Brain pericyte (primary cell): ENCODE data around the gene PRR36.
"Not testable (repeated sequence)": the region's sequence is repeated elsewhere in the genome, so short reads cannot be mapped to it uniquely, and the experiment has no call there.

Source experiments
- DNase-seq: peaks from one replicate; pipeline ENCODE4 v3.0.0-alpha.2; 2012; ENCODE audit warnings: low read depth, low spot score

Gene PRR36

DNA sequence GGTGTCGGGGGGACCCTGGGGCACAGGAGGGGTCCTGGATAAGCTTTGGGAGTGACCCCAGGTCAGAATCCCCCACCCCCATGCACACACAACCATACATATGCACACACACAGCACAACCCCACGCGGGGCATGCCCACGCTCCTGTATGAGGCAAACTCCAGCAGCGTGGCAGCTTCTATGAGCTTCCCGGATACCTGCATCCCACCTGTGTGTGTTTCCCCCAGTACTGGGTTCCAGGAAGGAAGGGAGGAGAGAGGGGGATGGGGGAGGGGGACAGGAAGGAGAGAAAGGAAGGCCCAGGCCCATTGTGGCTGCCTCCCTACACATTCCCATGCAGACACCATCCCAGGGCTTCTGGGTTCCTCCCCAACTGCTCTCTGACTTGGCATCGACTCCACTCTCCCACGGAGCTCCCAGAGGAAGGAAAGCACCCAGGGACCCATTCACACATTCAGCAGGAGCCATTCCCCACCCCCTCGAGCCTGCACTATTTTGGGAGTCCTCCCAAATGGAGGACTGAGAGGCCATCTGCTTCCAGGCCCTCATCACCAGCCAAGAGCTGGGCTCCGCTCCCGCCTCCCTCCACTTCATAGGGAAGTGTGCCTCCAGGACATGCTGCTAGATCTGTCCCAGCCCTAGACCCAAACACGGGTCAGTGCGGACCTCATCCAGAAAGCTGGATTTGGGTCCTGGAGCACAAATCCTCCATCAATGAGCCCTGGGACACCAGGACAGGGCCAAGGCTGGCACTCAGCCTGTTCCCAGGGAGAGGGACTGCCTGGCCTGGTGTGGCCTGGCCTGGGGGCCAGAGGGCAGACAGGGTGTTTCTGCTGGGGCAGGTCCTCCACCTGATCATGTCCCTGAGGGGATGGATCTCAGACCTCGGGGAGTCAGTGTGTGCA is 13.2 kb downstream of the PRR36 start:
- DNase-seq, result no peak

- no peak for DNase-seq
Measured at GRCh38 chr19:7859831-7860713, 14.1 kb downstream of the PRR36 start.

- DNase-seq, result not testable (repeated sequence)
Measured at GRCh38 chr19:7859087-7859486, 15.1 kb downstream of the PRR36 start.

DNA sequence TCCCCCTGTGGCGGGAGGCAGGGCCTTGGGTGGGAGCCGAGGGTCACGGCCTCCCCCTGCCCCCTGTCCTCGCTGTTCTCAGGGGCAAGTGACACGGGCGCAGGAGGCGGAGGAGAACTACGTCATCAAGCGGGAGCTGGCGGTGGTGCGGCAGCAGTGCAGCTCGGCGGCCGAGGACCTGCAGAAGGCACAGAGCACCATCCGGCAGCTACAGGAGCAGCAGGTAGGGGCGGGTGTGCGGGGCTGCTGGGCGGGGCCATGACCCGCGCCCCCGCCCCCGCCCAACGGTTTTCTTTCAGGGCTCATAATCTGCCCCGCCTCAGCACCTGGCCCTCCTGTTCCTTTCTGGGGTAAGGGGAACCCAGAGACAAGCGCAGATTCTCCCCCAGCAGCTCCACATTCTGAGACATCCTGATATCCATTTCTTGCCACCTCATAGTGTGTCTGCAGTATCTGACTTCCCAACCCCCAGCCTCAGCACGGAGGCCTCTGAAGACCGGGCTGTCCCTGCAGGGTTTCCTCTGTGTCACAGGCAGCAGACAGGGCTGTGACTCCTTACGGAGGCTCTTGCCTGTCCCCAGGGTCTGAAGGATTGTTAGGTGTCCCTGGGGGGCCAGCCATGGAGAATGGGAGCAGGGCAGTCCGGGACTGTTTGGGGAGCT is 15.9 kb downstream of the PRR36 start:
- no peak for DNase-seq

- DNase-seq, result no peak
Measured at GRCh38 chr19:7857727-7858108, 16.5 kb downstream of the PRR36 start.

- DNase-seq, result no peak
Measured at GRCh38 chr19:7856679-7857663, 17.2 kb downstream of the PRR36 start.

- no peak for DNase-seq
Measured at GRCh38 chr19:7856109-7856591, 18.0 kb downstream of the PRR36 start.

DNA sequence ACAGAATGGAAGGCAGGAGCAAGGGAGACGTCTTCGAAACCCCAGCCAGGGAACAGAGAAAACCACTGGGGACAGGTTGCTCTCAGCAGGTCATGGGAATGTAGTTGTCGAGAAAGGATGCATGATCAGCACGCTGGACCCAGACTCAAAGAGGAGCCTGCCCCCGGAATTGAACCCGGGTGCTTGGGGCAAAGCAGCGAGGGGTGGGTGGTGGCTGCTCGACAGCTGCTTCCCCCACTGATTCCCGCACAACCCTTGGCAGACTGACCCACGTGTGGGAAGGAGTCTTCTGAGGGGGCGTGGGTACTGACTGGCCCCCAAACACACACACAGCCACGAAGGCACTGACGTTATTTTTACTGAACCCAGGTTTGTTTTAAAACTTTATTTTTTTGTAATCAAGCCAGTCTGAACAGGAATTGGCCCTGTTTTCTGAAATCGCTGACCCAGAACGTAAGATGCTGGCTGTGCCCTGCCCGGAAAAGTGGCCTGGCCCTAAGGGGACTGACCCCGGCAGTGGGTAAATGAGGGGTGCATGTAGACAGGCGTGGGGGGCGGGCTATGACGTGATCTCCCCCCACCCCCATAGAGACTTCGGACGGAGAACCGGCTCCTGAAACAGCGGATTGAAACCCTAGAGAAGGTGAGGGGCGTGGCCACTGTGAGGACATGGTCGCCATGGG is 18.6 kb downstream of the PRR36 start:
- DNase-seq, result no peak

GRCh38 chr19:7853770-7854128 is 20.4 kb downstream of the PRR36 start:
- DNase-seq, result no peak

DNA sequence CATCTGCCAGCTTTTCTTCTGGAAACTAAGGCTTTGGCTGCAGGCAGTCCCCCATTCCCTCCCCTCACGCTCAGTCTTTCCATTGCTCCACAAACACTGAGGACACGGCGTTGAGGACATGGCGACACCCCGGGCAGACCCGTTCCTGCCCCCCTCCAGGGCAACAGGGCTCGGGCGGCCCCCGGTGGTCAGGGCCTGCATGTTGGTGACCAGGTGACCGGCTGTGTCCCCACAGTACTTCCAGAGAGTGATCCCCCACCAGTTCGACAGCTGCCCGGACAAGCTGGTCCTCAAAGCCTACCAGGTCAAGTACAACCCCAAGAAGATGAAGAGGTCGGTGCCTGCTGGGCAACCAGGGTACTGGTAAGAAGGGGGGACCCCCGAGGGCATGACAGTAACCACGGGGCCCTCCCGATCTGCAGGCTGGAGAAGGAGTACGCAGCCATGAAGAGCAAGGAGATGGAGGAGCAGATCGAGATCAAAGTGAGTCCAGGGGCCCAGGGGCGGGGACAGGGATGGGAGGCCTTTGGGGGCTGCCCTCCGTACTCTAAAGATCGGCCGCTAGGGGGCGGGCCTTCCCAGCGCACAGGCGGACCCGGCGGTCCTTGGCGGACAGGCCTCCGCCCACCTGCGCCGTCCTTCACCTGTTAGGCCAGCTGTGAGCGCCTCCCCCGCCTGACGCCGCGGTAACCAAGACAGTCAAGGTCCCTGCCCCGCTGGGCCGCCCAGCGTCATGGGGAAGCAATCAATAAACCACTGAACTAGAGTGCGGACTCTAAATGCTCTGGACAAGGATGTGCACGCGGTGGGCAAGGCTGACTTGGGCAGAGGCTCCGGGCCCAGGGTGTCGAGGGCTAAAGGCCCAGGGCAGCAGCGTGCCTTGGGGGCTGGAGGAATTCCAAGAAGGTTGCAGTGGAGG is 21.1 kb downstream of the PRR36 start:
- DNase-seq, result no peak

DNA sequence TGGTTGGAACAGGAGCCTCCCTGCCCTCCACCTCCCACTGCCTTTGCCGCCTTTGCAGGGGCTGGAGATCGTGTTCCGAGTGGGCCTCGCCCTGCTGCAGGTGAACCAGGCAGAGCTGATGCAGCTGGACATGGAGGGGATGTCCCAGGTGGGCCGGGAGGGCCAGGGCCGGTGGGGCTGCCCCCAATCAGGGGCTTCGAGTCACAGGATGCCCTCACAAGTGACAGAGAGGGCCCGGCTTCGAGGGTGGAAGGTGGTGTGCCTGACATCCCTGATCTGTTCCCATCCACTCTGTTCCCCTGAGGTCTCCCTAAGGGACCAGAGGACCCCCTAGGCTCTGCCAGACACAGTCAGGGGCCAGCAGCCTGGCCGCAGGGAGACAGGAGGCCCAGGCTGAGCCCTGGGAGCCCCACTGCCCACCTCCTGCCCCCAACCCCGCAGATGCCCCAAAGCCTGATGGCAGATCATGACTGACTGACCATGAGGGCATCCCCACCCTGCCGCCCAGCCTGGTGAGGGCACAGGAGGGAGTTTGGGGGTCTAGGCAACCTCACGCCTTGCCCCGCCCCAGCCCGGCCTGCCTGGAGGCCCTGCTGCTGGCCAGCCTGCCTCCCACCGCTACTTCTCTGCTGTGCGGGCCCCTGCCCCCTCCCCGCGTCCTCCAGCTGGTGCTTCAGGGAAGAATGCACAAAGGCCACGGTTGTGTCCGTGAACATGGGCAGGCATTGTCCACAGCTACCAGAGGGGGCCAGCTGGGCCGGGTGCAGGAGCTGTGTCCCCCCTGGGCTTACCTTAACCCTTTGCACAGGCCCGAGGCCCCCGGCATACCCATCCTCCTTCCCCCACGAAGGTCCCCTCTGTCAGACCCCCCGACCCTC is 22.3 kb downstream of the PRR36 start:
- DNase-seq, result no peak

GRCh38 chr19:7850945-7851622 is 23.1 kb downstream of the PRR36 start:
- no peak for DNase-seq

GRCh38 chr19:7850000-7850813 is 24.0 kb downstream of the PRR36 start:
- DNase-seq, result no peak

DNA sequence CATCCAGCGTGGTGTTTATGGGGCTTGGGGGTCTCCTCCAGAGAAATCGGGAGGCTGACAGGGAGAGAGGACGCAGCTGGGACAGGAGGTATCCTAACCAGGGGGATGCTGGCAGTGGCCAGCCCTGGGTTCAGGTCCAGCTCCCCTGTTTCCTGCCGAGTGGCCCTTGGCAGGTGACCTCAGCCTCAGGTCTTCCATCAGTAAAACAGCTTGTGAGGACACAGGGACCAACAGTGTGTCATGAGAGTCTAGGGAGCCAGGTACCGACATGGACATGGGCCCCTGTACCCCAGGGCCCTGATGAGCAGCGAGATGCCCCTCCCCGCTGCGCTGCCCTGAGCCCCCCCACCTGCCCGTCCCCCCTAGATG is 24.6 kb downstream of the PRR36 start:
- DNase-seq, result no peak

- no peak for DNase-seq
Measured at GRCh38 chr19:7848779-7849457, 25.3 kb downstream of the PRR36 start.

DNA sequence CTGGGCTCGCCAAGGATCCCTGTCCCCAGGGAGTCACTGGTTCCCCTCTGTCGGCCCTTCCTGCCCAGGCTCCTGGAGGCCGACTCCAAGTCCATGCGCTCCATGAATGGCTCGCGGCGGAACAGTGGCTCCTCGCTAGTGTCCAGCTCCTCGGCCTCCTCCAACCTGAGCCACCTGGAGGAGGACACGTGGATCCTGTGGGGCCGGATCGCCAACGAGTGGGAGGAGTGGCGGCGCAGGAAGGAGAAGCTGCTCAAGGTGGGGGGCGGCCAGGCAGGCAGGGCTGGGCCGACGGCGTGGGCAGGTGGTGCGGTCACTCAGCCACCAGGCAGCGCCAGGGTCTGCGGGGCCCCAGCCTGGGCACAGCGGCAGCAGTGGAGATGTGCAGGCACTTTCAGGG is 26.5 kb downstream of the PRR36 start:
- no peak for DNase-seq
